HG03558 (cell line): Measurements from ENCODE around the gene SLC25A22.

Experiments used
- ATAC-seq: cut with Tn5 transposase; IDR thresholded peaks from one replicate; pipeline ENCODE4 v1.9.1; 2021; ENCODE audit warnings: moderate number of reproducible peaks; ENCODE audit not compliant: unreplicated experiment; ENCODE audit errors: extremely low read depth

SLC25A22 gene

GRCh38 chr11:776561-777287 lies 21.4 kb downstream of the SLC25A22 start:
- peak; percentile 6 for ATAC-seq

DNA sequence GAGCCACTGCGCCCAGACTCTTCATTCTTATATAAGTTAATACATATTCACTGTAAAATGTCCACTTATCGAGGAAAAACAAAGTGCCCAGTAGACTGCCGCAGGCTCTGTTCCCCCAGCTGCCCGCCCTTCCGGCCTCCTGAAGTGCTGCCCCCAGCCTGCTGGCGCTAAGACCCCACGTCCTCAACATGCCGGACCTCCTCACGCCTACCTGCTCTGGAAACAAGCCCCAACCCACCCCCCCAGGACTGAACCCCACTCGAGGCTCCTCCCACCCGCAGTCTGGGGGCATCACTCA lies 21.9 kb downstream of the SLC25A22 start:
- no peak for ATAC-seq

DNA sequence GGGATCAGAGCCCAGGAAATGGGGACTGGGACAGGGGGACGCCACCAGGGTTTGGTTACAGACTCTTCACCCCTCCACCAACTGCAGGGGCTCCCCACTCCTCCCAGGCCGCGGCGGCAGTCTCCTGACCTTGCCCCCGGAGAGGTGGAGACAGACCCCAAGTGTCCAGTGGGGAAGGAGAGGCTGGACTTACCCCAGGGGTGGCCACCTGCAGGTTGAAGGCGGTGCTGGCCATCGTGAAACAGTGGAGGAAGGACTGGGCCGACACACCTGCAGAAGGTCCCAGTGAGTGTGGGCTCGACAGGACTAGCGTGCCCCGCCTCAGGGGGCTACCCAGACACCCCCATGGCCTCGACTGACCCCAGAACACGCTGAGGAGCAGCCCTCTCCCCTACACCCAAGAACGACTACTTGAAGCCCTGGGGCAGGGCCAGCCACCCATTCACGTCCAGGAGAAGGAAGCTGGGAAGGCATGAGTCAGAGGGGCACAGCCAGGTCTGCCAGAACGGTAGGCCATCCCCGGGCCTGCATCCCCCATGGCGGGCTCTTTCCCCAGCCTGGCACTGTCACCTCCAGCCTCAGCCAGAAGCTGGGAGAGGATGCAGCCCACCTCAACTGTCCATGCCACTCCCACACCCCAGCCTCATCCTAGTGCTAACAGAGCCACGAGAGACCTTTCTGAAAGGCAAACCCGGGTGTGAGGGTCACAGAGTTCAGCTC lies 23.0 kb downstream of the SLC25A22 start:
- ATAC-seq: no peak

GRCh38 chr11:773830-774229 lies 24.3 kb downstream of the SLC25A22 start:
- ATAC-seq: no peak

GRCh38 chr11:773425-773824 lies 24.7 kb downstream of the SLC25A22 start:
- no peak for ATAC-seq

DNA sequence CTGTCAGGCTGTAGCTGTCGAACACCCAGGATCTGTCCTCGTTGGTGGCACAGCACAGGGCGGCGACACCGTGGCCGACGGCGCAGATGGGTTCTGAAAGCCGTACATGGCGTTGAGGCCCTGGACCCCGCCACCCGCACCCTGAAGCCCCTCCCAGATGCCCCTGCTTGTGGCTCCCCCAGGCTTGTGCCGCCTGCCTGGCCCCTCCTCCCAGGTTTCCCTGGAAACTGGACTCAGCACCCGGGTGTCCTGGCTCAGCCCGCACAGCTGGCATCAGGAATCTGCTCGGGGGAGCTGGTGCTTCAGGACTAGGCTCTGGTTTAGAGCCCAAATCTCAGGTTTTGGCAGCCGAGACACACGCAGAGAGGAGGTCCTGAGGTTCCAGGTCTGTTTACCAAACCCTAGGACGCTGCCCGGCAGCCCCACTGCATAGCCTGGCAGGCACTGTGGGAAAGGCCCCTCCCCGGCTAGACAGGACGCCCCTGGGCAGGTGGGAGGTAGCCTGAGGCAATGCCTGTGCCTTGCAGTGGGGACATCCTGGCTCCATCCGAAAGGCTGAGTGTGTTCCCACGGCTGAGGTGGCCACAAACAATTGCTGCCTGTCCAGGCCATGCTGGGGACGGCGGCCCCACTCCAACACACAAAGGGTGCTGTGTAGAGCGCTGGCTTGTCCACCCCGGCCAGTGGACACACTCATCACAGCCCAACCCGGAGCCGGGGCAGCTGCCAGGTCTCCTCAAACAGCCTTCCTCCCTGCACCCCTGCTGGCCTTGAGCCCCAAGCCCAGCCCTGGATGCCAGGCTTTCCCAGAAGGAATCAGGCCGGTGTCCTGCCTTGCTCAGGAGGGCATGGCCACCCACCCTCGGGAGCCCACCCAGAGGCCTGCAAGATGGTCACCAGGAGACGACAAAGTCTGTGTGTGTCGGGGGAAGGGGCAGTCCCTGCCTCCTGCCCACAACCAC lies 25.4 kb downstream of the SLC25A22 start:
- ATAC-seq: no peak

- ATAC-seq: no peak
Measured at GRCh38 chr11:771617-772204, 26.4 kb downstream of the SLC25A22 start.

- no peak for ATAC-seq
Measured at GRCh38 chr11:770642-771616, 27.2 kb downstream of the SLC25A22 start.

GRCh38 chr11:769887-770641 lies 28.0 kb downstream of the SLC25A22 start:
- ATAC-seq: no peak

GRCh38 chr11:767238-767637 lies 30.8 kb downstream of the SLC25A22 start:
- no peak for ATAC-seq

GRCh38 chr11:766936-767210 lies 31.2 kb downstream of the SLC25A22 start:
- ATAC-seq: no peak

DNA sequence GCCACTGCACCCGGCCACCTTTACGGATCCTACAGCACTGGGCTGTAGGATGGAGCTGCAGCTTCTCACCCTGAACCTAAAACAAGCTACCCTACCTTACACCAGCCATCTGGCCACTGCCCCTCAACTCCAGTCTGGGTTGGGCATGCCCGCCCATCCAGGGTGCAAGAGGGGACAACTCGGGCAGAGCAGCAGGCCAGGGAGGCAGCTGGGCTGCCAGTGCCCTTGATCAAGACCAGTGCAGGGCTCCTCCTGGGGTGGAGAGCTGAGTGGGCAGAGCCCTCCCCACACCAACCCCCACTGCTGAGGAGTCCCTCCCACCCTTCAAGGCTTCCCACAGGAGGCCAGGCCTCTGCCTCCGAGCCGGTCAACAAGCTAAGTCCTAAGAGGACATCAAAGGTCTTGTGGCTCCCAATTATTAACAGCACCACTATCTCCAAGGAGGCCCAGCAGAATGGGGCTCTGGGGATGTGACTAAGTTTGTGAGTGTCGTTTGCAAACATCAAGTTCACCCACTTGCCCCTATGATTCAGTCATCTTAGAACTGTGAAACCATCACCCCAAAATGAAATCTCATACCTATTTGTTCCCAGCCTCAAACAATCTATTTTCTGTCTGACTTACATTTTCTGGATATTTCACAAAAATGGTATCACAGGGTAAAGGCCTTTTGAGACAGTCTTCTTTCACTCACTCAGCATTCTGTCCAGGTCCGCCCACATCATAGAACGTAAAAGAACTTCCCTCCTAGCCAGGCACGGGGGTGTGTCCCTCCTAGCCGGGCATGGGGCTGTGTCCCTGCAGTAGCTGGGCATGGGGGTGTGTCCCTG lies 31.8 kb downstream of the SLC25A22 start:
- ATAC-seq: no peak

DNA sequence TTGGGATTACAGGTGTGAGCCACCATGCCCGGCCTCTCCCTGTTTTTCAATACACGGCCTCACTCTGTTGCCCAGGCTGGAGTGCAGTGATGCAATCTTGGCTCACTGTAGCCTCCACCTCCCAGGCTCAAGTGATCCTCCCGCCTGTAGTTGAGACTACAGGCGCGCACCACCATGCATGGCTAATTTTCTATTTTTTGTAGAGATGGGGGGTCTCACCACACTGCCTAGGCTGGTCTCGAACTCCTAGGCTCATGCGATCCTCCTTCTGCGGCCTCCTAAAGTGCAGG lies 32.3 kb downstream of the SLC25A22 start:
- ATAC-seq: no peak

DNA sequence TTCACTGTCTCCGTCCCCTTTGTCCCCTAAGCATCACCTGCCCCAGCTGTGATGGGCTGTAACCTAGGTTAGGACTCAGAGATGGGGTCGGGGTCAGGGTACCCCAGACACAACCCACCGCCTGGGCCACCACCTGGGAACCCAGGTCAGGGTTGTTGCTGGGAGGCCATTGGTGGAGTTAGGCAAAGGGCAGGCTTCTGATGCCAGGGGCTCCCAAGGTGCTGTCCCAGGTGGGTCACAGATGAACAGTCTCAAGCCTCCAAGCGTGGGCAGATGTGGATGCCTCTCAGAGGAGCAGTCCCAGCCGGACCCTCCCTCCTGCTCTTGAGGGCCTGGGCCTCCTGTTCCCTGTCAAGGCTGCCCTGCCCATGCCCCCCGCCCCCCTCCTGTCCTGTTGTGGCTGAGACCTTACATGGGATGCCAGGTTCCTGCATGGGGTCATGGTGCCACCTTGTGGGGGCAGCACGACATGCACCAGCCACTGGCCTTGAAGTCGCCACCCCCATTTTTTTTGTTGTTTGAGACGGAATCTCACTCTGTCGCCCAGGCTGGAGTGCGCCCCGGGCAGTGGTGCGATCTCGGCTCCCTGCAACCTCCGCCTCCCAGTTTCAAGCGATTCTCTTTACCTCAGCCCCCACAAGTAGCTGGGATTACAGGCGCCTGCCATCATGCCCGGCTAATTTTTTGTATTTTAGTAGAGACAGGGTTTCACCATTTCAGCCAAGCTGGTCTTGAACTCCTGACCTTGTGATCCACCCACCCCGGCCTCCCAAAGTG lies 32.9 kb downstream of the SLC25A22 start:
- no peak for ATAC-seq

DNA sequence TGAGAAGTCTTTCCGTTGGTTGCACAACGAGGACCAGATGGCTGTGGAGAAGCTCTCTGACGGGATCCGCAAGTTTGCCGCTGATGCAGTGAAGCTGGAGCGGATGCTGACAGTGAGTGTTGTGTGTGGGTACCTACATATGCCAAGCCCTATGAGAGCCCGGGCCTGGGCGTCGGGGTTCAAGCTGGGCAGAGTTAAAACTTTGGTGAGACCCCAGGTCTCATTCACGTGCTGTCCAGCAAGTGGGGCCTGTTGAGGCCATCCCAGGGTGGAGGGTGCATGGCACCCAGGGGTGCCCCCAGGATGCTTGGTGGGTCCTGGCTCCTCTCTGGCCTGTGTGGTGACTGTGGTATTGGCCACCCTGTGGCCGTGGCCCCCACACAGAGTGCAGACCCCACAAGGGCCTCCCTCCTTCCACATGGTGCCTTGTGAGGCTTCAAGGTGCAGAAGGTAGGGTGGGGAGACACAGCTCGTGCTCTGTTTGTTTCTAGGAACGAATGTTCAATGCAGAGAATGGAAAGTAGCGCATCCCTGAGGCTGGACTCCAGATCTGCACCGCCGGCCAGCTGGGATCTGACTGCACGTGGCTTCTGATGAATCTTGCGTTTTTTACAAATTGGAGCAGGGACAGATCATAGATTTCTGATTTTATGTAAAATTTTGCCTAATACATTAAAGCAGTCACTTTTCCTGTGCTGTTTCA lies 33.6 kb downstream of the SLC25A22 start:
- no peak for ATAC-seq

DNA sequence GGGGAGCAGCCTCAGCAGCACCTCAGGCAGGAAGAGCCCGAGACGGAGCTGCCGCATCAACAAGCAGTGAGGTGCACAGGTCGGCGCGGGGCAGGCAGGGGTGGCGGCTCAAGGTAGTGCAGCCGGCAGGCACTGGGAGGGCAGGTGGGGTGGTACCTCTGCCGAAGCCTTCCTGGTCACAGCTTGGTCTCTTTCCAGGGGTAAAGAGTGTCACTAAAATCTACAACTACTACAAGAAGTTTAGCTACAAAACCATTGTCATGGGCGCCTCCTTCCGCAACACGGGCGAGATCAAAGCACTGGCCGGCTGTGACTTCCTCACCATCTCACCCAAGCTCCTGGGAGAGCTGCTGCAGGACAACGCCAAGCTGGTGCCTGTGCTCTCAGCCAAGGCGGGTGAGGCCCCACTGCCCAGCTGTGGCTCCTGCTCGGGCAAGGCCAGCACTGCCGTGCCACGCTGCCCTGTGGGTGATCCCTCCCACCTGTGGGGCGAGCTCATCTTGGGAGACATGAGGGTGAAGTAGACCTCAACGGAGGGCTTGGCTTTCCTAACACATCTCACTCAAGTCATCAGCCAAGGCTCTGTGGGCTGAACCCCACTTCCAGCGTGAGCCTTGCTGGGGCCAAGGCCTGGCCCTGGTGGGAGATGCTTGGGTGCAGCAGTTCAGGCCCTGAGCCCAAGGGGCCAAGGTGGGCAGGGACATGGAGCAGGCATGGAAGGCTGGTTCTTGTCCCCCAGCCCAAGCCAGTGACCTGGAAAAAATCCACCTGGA lies 34.3 kb downstream of the SLC25A22 start:
- no peak for ATAC-seq
